Fibroblast of skin of right quadriceps (primary cell): ENCODE results near the gene LRRC41.
"Not testable (repeated sequence)": the region's sequence is repeated elsewhere in the genome, so short reads cannot be mapped to it uniquely, and the experiment has no call there.

Experiments
- DNase-seq: peaks from one replicate; pipeline ENCODE4 v3.0.0-alpha.2; 2013

Gene LRRC41

DNA sequence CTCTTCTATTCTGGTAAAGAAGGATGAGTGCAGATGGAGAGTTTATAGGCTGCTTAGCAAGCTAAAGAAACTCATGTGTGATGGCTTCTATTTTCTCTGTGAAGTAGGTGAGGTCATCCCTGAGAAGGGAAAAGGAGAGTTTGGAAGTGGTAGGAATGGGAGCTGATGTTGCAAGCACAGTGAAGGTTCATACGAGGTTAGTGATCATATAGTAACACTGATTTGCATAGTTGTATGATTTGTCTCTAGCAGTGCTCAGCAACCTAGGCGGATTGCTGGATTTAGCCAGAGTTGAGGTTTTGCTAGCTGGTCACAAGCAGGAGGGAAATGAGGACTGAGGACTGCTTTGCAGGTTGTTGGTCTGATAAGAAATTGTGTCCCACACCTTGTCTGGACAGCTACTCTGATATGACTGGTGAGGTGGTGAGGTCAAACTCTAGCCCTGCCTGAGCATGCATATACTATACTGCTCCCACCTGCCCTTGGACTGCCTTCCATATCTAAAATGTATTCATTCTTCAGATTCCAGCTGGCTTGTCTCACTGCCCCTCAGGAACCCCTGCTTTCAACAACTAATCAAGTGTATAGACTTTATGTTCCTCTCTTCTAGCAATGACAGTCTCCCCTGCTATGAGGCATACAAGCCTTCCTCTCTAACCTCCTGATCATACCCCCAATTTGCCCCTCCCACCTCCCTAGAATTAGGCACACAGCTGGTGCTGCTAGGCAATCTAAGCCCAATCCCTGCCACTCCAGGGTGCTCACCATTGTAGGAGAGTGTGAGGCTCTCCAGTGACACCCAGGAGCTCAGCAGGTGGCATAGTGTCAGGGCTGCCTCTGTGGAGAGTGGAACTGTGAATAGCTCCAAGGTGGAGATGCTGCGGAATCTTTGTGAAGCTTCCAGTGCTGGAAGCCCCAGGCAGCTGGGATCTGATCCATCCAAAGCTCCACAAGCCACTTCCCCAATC lies 18.5 kb downstream of the LRRC41 start:
- DNase-seq = peak; percentile 44

DNA sequence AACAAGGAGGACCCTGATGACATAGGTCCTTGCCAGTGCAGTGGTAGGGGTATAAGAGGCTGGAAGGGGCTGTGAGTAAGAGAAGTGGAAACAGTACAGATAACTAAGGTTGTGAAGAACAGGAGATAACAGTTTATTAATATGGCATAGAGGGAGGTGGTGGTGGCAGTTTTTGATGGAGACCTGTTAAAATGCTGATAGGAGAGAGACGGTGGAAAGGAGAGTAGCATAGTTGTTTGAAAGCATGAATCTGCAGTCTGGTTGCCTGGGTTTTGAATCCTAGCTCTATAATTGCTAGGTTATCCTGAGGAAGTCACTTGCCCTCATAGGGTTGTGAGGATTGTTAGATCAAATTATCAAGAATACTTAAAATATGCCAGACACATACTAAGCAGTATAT lies 19.4 kb downstream of the LRRC41 start:
- DNase-seq = no peak

DNA sequence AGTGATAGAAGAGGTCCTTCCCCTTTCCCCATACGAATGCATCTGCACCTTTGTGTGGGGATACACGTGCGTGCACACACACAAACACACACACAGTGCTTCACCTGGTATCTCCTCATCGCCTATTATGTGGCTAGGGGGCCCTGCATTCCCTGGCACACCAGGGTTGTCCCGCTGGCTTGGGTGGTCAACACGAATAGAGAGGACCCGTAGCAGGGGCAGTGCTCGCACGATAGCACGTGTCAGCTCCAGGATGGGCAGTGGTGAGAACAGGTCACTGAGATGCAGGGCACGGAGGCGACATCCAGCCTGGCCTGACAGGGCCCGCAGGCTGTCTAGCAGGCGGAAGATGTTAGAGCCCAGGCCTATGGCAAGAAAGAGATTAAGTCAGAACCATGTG lies 22.4 kb downstream of the LRRC41 start:
- no peak for DNase-seq

DNA sequence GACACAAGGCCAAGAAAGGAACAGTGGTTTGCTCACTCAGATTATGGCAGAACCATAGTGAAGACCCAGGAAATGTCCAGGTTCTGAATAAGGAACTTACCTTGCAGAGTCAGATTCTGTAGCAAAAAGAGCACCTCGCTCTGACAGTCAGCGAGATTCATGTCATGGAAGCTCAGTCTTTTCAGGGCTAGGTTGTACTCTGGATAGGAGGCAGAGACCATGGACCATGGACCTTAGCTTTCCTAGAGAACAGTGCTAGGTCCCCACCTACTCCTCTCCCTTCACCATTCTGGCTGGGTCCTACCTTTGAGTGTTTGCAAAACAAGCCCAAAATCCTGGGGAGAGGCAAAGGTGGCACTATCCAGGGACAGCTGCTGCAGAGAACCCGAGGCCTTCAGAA lies 23.3 kb downstream of the LRRC41 start:
- no peak for DNase-seq

DNA sequence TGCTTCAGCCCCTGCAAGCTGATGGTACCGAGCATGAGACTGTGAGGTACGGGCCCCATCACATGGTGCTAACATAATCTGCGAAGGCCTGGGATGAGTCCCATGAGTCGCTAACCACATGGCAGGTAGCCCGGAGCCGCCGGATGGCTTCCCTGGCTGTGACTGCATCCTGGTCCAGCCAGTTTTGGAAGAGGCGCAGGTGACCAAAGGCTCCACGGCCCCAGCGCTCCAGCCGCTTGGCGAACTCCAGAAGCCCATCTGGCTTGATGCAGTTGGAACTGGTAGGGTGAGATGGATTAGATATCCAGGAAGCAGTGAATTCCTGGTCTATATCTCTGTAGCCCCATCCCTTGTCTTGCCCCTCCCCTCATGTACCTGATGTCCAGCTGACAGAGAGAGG lies 24.6 kb downstream of the LRRC41 start:
- DNase-seq = no peak

DNA sequence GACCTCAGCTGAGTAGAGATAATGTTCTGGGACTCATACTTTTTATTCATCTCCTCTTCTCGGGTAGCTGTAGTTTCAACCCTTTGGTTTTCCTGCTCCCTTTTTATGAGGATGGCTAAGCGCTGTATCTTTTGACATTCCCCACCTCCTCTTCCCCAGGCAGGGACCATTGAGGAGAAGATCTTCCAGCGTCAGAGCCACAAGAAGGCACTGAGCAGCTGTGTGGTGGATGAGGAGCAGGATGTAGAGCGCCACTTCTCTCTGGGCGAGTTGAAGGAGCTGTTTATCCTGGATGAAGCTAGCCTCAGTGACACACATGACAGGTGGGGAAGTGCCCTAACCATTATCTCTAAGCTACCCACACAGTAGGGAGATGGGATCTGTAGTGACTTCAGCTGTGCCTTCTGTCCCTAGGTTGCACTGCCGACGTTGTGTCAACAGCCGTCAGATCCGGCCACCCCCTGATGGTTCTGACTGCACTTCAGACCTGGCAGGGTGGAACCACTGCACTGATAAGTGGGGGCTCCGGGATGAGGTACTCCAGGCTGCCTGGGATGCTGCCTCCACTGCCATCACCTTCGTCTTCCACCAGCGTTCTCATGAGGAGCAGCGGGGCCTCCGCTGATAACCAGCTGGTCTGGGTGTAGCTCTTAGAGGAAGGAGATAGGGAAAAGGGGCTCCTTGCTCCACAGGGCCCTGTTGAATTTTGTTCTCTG lies 25.6 kb downstream of the LRRC41 start:
- no peak for DNase-seq

DNA sequence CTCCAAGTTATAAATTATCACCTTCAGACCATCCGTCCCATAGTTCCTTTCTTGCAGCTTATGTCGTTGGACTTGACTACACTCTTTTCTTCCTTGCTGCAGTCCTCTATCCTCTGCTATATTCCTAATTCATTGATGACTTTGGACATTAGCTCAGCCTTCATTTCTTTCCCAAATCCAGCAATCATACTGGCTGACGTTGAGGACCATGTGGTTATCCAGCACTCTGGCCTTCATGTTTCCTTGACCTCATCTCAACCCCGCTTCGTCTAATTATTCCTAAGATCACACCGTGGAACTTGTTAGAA lies 28.4 kb downstream of the LRRC41 start:
- no peak for DNase-seq

DNA sequence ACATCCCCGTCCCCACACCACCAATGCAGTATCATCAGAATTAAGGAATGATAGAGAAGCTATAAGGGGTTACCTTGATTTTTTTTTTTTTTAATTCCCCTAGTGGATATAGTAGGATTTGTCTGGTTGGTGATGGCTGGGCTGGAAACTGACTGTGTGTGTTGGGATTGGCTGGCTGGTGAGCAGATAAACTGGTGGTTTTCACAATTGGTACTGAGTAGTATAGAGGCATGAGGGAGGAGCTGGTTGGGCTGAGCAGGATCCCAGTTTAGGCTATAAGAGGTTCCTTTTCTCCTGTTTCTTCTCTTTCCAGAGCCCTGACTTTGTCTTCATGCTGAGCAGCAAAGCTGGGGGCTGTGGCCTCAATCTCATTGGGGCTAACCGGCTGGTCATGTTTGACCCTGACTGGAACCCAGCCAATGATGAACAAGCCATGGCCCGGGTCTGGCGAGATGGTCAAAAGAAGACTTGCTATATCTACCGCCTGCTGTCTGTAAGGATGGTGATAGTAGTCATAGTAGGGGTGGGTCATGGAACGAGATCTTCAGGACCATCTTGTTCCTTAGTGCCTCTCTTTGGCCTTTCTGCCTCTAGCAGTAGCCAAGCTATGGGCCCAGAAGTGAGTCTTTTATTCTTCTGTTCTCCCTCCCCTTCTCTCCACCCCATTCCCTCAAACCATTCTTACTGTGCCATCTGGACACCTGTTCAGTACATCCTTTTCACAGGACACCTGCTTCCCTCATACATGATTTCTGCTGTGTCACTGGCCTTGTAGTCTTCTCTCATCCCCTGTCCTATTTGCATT lies 29.0 kb downstream of the LRRC41 start:
- DNase-seq = no peak

DNA sequence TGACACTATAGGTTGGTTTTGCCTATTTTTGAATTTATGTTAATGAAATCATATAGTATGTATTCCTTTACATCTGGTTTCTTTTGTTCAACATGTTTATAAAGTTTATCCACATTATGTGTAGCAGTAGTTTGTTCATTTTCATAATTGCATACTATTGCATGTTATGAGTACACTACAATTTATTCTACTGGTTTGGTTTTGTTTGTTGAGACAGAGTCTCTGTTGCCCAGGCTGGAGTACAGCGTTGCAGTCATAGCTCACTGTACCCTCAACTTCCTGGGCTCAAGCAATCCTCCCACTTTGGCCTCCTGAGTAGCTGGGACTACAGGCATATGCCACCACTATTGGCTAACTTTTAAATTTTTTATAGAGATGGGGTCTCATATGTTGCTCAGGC lies 34.8 kb downstream of the LRRC41 start:
- DNase-seq = no peak

DNA sequence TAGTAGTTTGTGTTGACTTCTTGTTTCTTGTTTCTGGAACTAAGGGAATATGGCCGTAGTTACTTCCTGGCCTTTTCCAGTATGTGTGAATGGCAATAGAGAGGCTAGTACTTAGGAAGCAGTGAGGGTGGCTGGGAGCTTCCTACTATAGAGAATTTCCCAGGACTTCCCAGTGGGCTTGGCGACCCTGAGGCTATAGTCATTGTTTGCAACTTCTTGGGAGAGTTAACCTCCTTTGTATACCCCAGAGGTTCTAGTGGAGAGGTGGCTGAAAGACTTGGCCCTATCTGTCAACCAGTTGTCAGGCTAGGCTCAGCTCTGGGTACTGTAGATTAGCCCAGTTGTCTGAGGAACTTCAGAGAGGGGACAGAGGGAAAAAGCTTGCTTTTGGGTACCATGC lies 40.3 kb downstream of the LRRC41 start:
- DNase-seq = no peak

DNA sequence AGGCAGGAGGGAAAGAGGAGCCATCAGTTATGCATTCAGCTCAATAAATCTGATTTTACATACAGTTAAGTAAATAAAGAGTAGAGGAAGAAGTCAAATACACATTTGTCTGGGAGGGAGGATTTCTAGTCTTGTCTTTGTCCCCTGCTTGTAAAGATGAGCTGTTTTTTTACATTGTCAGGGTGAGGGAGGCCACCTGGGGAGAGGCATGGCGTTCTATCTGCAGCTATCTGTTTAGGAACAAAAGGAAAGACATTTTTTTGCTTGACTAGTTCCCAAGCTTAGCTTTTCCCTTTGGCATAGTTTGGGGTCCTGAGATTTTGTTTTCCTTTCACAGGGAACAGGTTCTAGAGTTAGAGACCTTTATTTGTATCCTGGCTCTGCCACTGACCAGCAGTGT lies 40.9 kb downstream of the LRRC41 start:
- no peak for DNase-seq

DNA sequence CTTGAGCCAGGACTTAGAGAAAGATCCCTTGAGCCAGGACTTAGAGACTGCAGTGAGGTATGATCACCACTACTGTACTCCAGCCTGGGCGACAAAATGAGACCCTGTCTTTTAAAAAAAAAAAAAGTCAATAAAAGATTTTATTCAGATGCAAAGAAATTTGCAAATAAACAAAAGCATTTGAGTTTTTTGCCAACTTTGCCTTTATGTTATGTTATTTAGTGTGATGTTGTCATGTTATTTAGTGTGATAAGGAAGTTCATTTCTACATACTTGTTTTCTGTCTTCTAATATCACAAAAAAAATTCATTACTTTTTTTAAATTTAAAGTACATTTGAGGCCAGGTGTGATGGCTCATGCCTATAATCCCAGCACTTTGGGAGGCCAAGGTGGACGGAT lies 46.9 kb downstream of the LRRC41 start:
- no peak for DNase-seq

DNA sequence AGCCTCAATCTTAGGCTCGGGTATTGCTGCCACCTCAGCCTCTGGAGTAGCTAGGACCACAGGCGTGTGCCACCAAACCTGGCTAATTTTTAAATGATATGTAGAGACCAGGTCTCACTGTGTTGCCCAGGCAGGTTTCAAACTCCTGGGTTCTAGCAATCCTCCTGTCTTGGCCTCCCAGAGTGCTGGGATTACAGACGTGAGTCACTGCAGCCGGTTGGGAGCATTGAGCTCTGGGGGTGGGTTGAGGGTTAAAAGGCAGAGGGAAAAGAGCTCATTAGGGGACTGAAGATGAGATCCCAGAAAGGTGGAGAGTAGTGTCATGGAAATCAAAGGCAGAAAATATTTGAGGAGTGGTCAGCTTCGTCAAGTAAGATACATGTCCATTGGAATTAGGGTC lies 48.7 kb downstream of the LRRC41 start:
- DNase-seq = no peak

DNA sequence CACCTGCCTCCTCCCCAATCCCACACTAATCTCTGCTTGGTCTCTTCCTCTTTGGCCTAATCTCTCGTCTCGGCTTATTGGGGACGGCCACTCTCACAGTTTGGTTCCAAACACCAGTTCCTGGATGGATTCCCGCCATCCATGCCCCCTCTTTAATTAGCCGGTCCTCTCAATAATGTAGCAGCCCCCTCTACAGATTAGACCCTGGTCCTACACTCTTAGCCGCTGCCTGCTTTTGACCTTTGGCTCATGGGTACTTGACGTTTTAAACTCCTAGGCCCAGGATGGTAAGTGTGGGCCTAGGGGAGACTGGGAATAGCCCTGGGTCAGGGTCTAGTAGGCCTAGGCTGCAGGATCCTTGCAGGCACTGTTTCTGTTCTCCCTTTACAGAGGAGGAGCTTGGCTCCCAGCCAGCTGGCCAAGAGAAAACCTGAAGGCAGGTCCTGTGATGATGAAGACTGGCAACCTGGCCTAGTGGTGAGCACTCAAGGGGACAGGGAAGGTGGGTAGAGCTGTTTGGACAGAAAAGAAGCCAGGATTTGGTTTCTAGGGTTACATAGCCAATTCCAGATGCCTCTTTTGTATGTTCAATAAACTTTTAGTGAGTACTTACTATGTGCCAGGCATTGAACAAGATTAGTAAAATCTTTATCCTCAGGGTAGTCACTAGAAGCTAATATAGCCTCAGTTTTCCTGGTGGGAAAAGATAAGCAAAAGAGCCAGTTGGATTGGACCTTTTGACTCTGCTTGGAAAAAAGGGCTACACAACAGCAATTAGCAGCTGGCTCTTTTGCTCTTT lies 55.1 kb downstream of the LRRC41 start:
- peak; percentile 28 for DNase-seq

DNA sequence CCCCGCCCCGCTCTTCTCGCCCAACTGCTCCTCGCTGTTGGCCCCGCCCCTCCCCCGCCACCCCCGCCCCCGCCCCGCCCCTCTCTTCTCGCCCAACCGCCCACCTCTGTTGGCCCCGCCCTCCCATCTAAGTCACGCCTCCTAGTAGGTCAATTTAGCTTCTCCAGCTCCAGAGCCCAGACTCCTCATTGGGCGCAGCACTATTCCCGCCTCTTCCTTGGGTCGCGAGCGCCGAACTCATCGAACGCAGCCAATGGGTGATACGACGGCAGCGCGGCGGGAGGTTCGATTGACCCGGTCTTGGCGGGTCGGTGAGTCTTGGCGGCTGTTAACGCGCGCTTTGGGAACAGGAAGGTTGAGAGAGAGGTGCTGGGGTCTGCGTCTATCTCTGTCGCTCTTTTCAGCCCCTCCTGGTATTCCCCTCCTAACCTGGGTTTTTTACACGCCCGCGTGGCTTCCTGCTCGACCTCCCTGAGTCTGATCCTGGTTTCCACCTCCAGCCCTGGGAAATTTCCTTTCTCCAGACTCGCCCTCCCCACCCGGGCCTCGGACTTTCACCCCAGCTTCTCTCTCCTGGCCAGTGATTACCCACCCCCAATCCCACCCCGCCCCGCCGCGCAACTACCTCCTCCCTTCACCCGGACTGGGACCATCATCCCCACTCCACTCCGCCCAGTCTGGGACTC lies 55.8 kb downstream of the LRRC41 start, which contains the start of gene RAD54L:
Gene RAD54L (plus strand): TSS at position 328 of the 686 bp plus-strand sequence. CDS start 643 bp downstream, outside the sequence.
- DNase-seq = peak; percentile 99

DNA sequence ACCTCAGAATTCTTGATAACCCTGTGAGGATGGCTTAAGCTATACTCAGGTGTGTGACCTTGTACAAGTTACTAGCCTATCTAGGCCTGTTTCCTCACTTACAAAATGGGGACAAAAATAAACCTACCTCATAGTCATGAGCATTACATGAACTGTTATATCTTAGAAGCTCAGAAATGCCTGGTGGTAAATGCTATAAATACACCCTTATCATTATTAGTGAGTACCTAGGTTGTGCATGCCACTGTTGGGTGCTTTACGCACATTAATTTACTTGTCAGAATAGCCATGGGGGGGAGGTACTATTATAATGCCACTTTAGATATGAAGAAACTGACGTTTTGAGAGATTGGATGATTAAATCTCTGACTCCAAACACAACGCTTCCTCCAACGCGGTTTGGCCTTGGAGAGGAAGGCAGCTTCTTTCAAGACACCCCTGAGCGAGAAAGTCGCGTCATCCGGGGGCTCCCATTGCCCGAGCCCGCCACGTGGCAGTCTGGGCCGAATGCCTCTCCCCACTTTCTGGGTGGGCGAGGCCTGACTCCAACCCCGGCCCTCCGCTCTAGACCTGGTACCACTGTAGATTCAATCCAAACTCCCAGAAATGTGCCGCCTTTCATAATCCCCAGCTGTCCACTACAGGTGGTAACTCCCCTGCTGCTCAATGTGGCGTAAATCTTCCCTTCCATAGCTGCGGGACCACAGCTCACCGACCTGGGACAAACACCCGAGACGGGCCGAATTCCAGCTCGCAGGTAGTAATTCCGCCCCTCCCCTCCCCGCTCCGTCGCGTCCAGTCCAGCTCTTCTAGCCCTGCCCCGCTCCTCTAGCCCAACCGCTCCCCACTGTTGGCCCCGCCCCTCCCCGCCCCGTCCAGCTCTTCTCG lies 56.6 kb downstream of the LRRC41 start:
- peak; percentile 63 for DNase-seq

DNA sequence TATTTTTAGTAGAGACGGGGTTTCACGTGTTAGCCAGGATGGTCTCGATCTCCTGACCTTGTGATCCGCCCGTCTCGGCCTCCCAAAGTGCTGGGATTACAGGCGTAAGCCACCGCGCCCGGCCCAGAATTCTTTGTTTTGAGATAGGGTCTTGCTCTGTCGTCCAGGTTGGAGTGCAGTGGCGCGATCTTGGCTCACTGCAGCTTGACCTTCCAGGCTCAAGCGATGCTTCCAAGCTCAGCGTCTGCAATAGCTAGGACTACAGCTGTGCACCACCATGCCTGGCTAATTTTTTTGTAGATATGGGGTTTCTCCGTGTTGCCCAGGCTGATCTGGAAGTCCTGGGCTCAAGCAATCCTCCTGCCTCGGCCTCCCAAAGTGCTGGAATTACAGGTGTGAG lies 57.3 kb downstream of the LRRC41 start:
- not testable (repeated sequence) for DNase-seq

DNA sequence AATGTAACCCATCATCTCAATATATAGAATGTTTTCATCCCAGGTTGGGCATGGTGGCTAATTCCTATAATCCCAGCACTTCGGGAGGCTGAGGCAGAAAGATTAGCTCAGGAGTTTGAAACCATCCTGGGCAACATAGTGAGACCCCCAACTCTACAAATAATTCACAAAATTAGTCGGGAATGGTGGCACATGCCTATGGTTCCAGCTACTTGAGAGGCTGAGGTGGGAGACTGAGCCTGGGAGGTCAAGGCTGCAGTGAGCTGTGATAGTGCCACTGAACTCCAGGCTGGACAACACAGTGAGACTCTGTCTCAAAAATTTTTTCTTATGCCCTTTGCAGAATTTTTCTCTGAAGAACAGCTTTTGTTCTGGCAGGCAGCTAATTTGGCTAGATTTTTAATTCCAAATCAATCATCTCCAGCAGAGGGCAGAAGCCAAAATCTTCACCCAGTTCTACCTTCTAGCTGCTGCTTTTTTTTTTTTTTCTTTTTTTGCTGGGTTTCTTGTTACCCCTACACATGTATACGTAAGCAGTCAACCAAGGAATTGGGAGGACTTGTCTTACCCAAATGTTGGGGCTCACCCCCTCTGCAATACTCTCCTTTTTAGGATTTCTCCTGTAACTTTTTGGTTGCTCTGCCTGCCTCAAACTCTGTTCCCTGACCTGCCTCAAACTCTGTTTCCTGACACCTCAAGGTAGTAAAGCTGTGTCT lies 58.6 kb downstream of the LRRC41 start:
- DNase-seq = peak; percentile 13

DNA sequence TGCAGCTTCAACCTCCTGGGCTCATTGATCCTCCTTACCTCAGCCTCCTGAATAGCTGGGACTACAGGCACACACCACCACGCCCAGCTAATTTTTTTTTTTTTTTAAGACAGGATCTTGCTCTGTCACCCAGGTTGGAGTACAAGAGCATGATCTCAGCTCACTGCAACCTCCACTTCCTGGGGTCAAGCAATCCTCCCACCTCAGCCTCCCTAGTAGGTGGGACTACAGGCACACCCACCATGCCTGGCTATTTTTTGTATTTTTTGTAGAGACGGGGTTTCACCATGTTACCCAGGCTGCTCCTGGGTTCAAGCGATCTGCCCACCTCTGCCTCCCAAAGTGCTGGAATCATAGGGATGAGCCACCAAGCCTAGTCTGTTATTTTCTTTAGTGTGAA lies 59.6 kb downstream of the LRRC41 start:
- DNase-seq = not testable (repeated sequence)

DNA sequence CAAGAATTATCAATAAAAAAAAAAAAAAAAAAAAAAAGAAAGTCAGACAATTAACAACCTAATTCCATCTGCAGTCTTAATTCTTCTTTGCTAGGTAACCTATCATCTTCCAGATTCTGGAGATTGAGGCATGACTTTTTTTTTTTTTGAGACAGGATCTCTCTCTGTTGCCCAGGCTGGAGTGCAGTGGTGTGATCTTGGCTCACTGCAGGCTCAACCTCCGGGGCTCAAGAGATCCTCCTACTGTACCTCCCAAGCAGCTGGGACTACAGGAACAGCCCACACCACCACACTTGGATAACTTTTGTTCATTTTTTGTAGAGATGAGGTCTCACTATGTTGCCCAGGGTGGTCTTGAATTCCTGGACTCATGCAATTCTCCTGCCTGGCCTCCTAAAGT lies 60.5 kb downstream of the LRRC41 start:
- no peak for DNase-seq
